BLaER1 (cell line): ENCODE data around the gene DPP6.

Source experiments
- H3K27ac ChIP-seq: shearing (Covaris generic); formaldehyde crosslinking; 2 replicates; pipeline ENCODE4 v1.8.1; 2022
- H3K27me3 ChIP-seq: shearing (Covaris generic); formaldehyde crosslinking; 2 replicates; pipeline ENCODE4 v1.8.1; 2022
- H3K36me3 ChIP-seq: shearing (Covaris generic); formaldehyde crosslinking; 2 replicates; pipeline ENCODE4 v1.8.1; 2022
- H3K4me1 ChIP-seq: shearing (Covaris generic); formaldehyde crosslinking; 2 replicates; pipeline ENCODE4 v1.8.1; 2022
- H3K4me2 ChIP-seq: shearing (Covaris generic); formaldehyde crosslinking; 2 replicates; pipeline ENCODE4 v1.8.1; 2022
- H3K4me3 ChIP-seq: shearing (Covaris generic); formaldehyde crosslinking; 2 replicates; pipeline ENCODE4 v1.8.1; 2022
- H3K9ac ChIP-seq: shearing (Covaris generic); formaldehyde crosslinking; 2 replicates; pipeline ENCODE4 v1.8.1; 2022
- H3K9me3 ChIP-seq: shearing (Covaris generic); formaldehyde crosslinking; 2 replicates; pipeline ENCODE4 v1.8.1; 2022
- H4K20me1 ChIP-seq: shearing (Covaris generic); formaldehyde crosslinking; 2 replicates; pipeline ENCODE4 v1.8.1; 2022
- Cebpa-rat ChIP-seq: shearing (Covaris generic); IDR thresholded peaks from 2 replicates; pipeline ENCODE4 v1.8.1; 2022

The DPP6 gene

DNA sequence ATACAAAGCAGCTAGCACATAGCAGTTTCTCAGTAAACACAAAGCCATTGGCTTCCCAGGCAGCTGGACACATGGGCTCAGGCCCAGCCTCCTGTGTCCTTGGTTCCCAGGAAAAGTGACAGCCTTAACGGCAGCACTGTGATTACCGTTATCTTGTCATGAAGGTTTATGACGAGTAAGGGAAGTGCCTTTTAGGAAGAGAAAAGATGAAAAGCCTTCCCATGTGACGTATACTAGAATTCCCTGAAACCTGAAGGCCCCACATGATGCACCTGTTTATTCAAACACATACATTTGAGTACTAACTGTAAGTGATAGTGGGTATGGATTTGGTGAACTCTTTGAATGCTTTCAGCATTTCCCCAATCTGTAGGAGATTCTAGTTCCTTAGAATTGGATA is 244.2 kb downstream of the DPP6 start:
- no peaks in the 10 kb centered on the region for H3K4me1 ChIP-seq
- no peak overlapping the region for H3K9ac ChIP-seq
- TF ChIP-seq Cebpa-rat, result no peak
- H3K36me3 ChIP-seq, result no peaks in the 10 kb centered on the region
- no peaks in the 10 kb centered on the region for H4K20me1 ChIP-seq
- no peak overlapping the region for H3K4me3 ChIP-seq
- no peaks in the 10 kb centered on the region for H3K9me3 ChIP-seq
- no peak overlapping the region for H3K27ac ChIP-seq
- H3K4me2 ChIP-seq, result no peak overlapping the region
- H3K27me3 ChIP-seq, result no peaks in the 10 kb centered on the region

DNA sequence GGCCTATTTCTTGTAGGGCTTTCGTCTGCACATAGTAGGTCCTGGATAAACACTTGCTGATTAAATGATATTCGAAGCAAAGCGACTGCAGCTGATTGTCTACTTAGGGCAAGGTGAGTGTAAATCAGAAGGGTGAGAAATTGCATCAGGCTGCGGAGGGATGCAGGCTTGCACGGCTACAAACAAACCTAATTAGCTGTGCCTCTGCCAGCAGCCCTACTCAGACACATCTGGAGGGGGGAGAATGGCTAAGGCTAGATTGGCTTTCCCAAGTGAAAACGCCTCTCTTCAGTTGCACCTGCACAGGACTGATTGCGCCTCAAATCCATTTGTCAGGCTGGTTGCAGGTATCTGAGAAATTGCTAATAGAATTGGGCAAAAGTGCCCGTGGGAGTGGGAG is 247.5 kb downstream of the DPP6 start:
- Histone ChIP-seq H3K9ac (no peak overlapping the region), H4K20me1 (no peaks in the 10 kb centered on the region), H3K9me3 (no peaks in the 10 kb centered on the region), H3K4me1 (no peaks in the 10 kb centered on the region), H3K27me3 (no peaks in the 10 kb centered on the region), H3K4me2 (no peak overlapping the region), H3K27ac (no peak overlapping the region), H3K4me3 (no peak overlapping the region), H3K36me3 (no peaks in the 10 kb centered on the region)
- no peak for TF ChIP-seq Cebpa-rat

DNA sequence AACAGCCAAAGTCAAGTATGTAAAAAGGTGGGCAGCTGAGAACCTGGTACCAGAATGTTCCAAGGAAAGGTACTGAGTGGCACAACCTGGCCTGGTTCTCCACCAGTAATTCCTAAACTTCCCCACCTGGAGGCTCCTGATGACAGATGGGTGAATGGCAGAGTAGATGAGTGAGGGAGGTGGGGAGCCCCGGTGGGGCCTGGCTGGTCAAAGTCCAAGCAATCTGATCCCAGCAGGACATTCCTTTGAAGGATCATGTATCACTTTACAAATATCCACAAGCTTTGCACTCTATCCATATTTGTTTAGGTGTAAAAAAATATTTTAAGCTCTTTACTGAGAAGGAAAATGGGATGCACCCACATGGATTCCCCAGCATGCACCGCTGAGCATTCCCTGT is 250.2 kb downstream of the DPP6 start:
- Histone ChIP-seq H3K9ac (no peak overlapping the region), H3K27me3 (no peaks in the 10 kb centered on the region), H3K4me3 (no peak overlapping the region), H3K4me1 (no peaks in the 10 kb centered on the region), H3K4me2 (no peak overlapping the region), H4K20me1 (no peaks in the 10 kb centered on the region), H3K27ac (no peak overlapping the region), H3K36me3 (no peaks in the 10 kb centered on the region), H3K9me3 (no peaks in the 10 kb centered on the region)
- TF ChIP-seq Cebpa-rat, result no peak

DNA sequence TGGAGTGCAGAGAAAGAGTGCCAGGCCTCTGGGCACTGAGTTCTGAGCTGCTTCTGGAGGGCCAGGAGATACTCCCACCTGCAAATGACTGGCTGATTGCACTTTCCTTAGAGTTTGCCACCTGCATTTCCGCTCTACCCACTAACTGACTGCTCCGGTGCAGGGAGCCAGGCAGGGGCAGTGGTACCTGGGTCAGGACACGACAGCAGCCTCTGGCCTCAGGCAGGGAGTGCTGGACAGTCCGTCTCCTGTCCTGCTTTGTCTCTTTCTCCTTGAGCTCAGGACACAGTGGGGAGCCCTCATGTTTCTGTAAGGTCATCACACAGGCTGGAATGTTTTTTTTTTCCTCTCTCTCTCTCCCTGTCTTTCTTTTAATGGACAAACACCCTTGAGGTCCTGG is 252.0 kb downstream of the DPP6 start:
- no peaks in the 10 kb centered on the region for H3K9me3 ChIP-seq
- H3K4me2 ChIP-seq, result no peak overlapping the region
- H3K9ac ChIP-seq, result no peak overlapping the region
- no peak overlapping the region for H3K27ac ChIP-seq
- no peaks in the 10 kb centered on the region for H4K20me1 ChIP-seq
- no peak for TF ChIP-seq Cebpa-rat
- no peaks in the 10 kb centered on the region for H3K27me3 ChIP-seq
- no peaks in the 10 kb centered on the region for H3K36me3 ChIP-seq
- H3K4me3 ChIP-seq, result no peak overlapping the region
- no peaks in the 10 kb centered on the region for H3K4me1 ChIP-seq

DNA sequence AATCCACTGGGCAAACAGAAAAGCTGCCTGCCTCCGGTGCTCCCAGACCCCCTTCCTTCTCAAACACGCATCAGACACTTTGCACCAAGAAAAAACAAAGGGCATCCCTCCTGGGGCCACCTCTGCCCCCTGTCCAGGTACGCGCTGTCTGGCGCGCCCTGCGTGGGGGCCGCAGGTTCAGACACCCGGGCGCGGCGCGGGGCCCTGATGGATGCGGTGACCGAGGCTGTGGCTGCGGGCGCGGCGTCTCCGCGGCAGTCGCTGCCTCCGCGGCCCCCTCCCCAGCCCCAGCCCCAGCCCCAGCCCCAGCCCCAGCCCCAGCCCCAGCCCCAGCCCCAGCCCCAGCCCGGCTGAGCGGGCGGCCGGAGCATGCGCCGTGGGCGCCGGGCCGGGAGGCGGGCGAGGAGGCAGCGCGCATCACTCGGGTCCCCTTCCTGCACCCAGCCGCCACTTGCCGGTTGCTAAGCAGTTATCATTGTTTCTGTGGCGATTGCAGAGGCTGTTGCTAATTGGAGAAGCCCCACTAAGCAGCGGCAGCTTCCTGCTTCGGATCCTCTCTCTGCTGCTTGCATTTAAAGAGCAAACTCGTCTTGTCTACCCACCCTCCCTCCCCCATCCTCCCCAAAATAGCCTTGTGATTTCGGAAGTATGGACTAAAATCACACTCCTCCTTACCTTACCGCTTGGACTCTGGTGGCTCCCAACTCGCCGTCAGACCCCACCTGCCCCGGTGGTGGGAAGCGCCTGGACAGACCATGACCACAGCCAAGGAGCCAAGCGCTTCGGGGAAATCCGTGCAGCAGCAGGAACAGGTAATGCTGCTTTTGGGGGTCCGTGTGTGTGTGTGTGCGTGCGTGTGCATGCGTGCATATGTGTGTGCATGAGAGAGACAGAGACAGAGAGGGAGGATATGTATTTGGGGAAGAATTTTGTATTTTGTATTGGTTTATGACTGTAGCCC is 252.8 kb downstream of the DPP6 start:
- H4K20me1 ChIP-seq, result no peaks in the 10 kb centered on the region
- TF ChIP-seq Cebpa-rat, result no peak
- no peaks in the 10 kb centered on the region for H3K9me3 ChIP-seq
- no peak overlapping the region for H3K9ac ChIP-seq
- H3K27me3 ChIP-seq, result no peaks in the 10 kb centered on the region
- no peaks in the 10 kb centered on the region for H3K4me1 ChIP-seq
- H3K4me3 ChIP-seq, result no peak overlapping the region
- no peak overlapping the region for H3K4me2 ChIP-seq
- no peaks in the 10 kb centered on the region for H3K36me3 ChIP-seq
- no peak overlapping the region for H3K27ac ChIP-seq

DNA sequence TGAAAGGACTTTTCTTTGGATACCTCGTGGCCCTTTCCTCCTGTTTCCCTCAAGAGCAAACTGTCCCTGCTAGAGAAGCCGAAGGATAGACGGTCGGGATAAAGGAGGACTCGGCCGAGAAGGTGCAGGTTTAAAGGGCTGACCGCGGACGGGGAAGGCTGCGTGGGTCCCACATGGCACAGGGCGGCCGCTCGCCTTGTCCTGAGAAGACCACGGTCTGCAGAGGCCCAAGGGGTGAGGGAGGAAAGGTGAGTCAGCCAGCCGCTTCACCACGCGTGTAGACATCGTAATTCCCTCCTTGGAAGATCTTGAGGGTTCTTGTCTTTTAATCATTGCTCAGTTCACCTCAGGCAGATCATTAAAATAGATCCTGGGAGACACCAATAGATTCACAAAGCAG is 253.8 kb downstream of the DPP6 start:
- Histone ChIP-seq H4K20me1 (no peaks in the 10 kb centered on the region), H3K4me2 (no peak overlapping the region), H3K9ac (no peak overlapping the region), H3K4me1 (no peaks in the 10 kb centered on the region), H3K9me3 (no peaks in the 10 kb centered on the region), H3K4me3 (no peak overlapping the region), H3K27ac (no peak overlapping the region), H3K27me3 (no peaks in the 10 kb centered on the region), H3K36me3 (no peaks in the 10 kb centered on the region)
- no peak for TF ChIP-seq Cebpa-rat

- Histone ChIP-seq H3K27me3 (no peaks in the 10 kb centered on the region), H3K4me1 (no peaks in the 10 kb centered on the region), H4K20me1 (no peaks in the 10 kb centered on the region), H3K9ac (no peak overlapping the region), H3K9me3 (no peaks in the 10 kb centered on the region), H3K4me2 (no peak overlapping the region), H3K36me3 (no peaks in the 10 kb centered on the region), H3K4me3 (no peak overlapping the region), H3K27ac (no peak overlapping the region)
- no peak for TF ChIP-seq Cebpa-rat
Measured at GRCh38 chr7:154308928-154309327, 256.7 kb downstream of the DPP6 start.

- Histone ChIP-seq H3K4me1 (no peaks in the 10 kb centered on the region), H3K4me2 (no peak overlapping the region), H3K27ac (no peak overlapping the region), H3K27me3 (no peaks in the 10 kb centered on the region), H4K20me1 (no peaks in the 10 kb centered on the region), H3K36me3 (no peaks in the 10 kb centered on the region), H3K4me3 (no peak overlapping the region), H3K9ac (no peak overlapping the region), H3K9me3 (no peaks in the 10 kb centered on the region)
- TF ChIP-seq Cebpa-rat, result no peak
Measured at GRCh38 chr7:154310114-154310513, 257.9 kb downstream of the DPP6 start.

GRCh38 chr7:154324196-154324595 is 272.0 kb downstream of the DPP6 start:
- no peak overlapping the region for H3K9ac ChIP-seq
- H3K4me3 ChIP-seq, result no peak overlapping the region
- H3K27me3 ChIP-seq, result no peaks in the 10 kb centered on the region
- H3K9me3 ChIP-seq, result no peaks in the 10 kb centered on the region
- no peak overlapping the region for H3K4me2 ChIP-seq
- H4K20me1 ChIP-seq, result no peaks in the 10 kb centered on the region
- no peaks in the 10 kb centered on the region for H3K36me3 ChIP-seq
- no peak for TF ChIP-seq Cebpa-rat
- no peaks in the 10 kb centered on the region for H3K4me1 ChIP-seq
- no peak overlapping the region for H3K27ac ChIP-seq

- Histone ChIP-seq H3K27ac (no peak overlapping the region), H4K20me1 (no peaks in the 10 kb centered on the region), H3K4me3 (no peak overlapping the region), H3K27me3 (no peaks in the 10 kb centered on the region), H3K9ac (no peak overlapping the region), H3K36me3 (no peaks in the 10 kb centered on the region), H3K9me3 (no peaks in the 10 kb centered on the region), H3K4me1 (no peaks in the 10 kb centered on the region), H3K4me2 (no peak overlapping the region)
- no peak for TF ChIP-seq Cebpa-rat
Measured at GRCh38 chr7:154326421-154326820, 274.2 kb downstream of the DPP6 start.
